Measurements from ENCODE around the gene SLC16A4. TPM values are rescaled to one million over a fixed set of nuclear protein-coding genes. Genes with fewer than 3 reads are reported as not detected.

Gene SLC16A4
- total RNA-seq, 1 experiment from 2014 or later: 0.28 TPM

GRCh38 chr1:110426854-110427253 lies 36.0 kb upstream of the SLC16A4 start (continued):
- TF ChIP-seq ZNF512 (CRISPR knock-in tag; IDR thresholded peaks at IDR 0.05; ENCODE audit: borderline replicate concordance): no peak
- no peak for TF ChIP-seq IRF2 (CRISPR knock-in tag; IDR thresholded peaks at IDR 0.05; ENCODE audit: borderline replicate concordance, low read depth)

GRCh38 chr1:110425612-110426152 lies 34.9 kb upstream of the SLC16A4 start:
- Mint-ChIP-seq H3K9me3 (peaks cover 14% of the 10 kb centered on the region), H3K4me1 (peaks cover 13% of the 10 kb centered on the region), H3K4me3 (no peak overlapping the region), H3K27me3 (ENCODE audit: low read depth) (no peaks in the 10 kb centered on the region), H3K36me3 (peaks cover 12% of the 10 kb centered on the region), H3K27ac (no peak overlapping the region)
- ATAC-seq (no peak), DNase-seq (ENCODE audit: low spot score) (no peak)
- CTCF ChIA-PET: interaction anchor here (0.6 to 1.6 kb wide), 5 partner anchors 13 to 296 kb away, joined by 3 to 6 read pairs (median 4); no protein-coding TSS in a partner anchor
- POLR2A ChIA-PET: no interaction called here
- no peak for TF ChIP-seq SMAD4 (CRISPR knock-in tag; IDR thresholded peaks at IDR 0.05)
- TF ChIP-seq NR2C2 (CRISPR knock-in tag; IDR thresholded peaks at IDR 0.05): no peak
- TF ChIP-seq TCF7 (CRISPR knock-in tag; IDR thresholded peaks at IDR 0.05; ENCODE audit: low read depth): no peak
- no peak for TF ChIP-seq ATF6 (CRISPR knock-in tag; IDR thresholded peaks at IDR 0.05)
- no peak for TF ChIP-seq CREM (CRISPR knock-in tag; IDR thresholded peaks at IDR 0.05)
- no peak for TF ChIP-seq RELA (CRISPR knock-in tag; IDR thresholded peaks at IDR 0.05; ENCODE audit: borderline replicate concordance)
- no peak for TF ChIP-seq OVOL2 (CRISPR knock-in tag; IDR thresholded peaks at IDR 0.05; ENCODE audit: borderline replicate concordance)
- no peak for TF ChIP-seq ESRRA (CRISPR knock-in tag; IDR thresholded peaks at IDR 0.05; ENCODE audit: borderline replicate concordance)
- no peak for TF ChIP-seq JAZF1 (CRISPR knock-in tag; IDR thresholded peaks at IDR 0.05)
- TF ChIP-seq ZNF423 (CRISPR knock-in tag; IDR thresholded peaks at IDR 0.05): no peak
- TF ChIP-seq MAX (CRISPR knock-in tag; IDR thresholded peaks at IDR 0.05): no peak
- no peak for TF ChIP-seq KAT7 (CRISPR knock-in tag; IDR thresholded peaks at IDR 0.05; ENCODE audit: borderline replicate concordance)
- TF ChIP-seq ATF3 (CRISPR knock-in tag; conservative IDR thresholded peaks at IDR 0.05): no peak
- no peak for TF ChIP-seq GABPB1 (CRISPR knock-in tag; IDR thresholded peaks at IDR 0.05)
- no peak for TF ChIP-seq EMX1 (CRISPR knock-in tag; IDR thresholded peaks at IDR 0.05)
- TF ChIP-seq HMGA2 (CRISPR knock-in tag; IDR thresholded peaks at IDR 0.05): no peak
- TF ChIP-seq ATF1 (CRISPR knock-in tag; IDR thresholded peaks at IDR 0.05): no peak
- no peak for TF ChIP-seq AR (CRISPR knock-in tag; IDR thresholded peaks at IDR 0.05)
- TF ChIP-seq ZNF281 (CRISPR knock-in tag; IDR thresholded peaks at IDR 0.05): no peak
- TF ChIP-seq USF1 (CRISPR knock-in tag; IDR thresholded peaks at IDR 0.05): no peak
